ENCODE measurements around the gene ORAI2. TPM values are rescaled to one million over a fixed set of nuclear protein-coding genes. Genes with fewer than 3 reads are reported as not detected.
A peak's percentile ranks its signal among the peaks of the same experiment; 100 is the strongest.

ORAI2 gene
- total and polyA plus RNA-seq, 10 of the 15 experiments (the other 5 are each of a cell fraction or from before 2014, with no cell fraction given): 5.8 to 111 (median 46.9) TPM

DNA sequence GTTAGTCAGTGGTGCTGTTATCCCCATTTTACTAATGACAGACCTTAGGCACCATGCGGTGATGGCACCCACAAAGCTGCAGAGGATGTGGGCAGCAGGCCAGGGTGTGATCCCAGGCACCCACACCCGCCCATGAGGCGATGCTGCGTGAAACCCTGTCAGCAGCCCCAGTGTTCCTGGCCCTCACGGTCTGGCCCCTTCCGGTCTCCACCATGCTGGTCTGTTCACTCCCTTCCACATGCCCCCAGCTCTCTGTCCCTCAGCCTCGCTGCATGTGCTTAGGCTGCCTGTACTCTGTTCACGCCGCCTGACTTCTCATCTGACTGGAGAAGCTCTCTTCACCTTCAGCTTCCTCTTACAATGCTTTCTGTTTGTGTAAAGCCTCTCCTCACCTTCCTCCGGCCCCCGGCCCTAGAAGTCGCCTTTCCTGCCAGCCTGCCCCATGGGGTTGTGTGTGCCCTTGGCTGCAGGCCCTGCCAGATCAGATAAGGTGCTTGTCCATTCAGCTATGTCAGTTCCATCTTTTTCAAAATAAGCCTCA, 17.6 kb upstream of the ORAI2 start (continued):
- TF ChIP-seq, protein P1, sequence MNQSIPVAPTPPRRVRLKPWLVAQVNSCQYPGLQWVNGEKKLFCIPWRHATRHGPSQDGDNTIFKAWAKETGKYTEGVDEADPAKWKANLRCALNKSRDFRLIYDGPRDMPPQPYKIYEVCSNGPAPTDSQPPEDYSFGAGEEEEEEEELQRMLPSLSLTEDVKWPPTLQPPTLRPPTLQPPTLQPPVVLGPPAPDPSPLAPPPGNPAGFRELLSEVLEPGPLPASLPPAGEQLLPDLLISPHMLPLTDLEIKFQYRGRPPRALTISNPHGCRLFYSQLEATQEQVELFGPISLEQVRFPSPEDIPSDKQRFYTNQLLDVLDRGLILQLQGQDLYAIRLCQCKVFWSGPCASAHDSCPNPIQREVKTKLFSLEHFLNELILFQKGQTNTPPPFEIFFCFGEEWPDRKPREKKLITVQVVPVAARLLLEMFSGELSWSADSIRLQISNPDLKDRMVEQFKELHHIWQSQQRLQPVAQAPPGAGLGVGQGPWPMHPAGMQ (IDR thresholded peaks at IDR 0.05; ENCODE audit: borderline replicate concordance): peak; percentile 37; the same call in 1 of the 2 replicates
- TF ChIP-seq MLLT1 (IDR thresholded peaks at IDR 0.05) (0 out of 2 replicates have a peak, but pooled peaks have one; percentile 7), PAX5 (IDR thresholded peaks at IDR 0.05; ENCODE audit: borderline replicate concordance, low read depth, low read length) (peak; percentile 76; the same call in 1 of the 2 replicates), ATF7 (IDR thresholded peaks at IDR 0.05; ENCODE audit: low read depth) (no peak), RUNX3 (IDR thresholded peaks at IDR 0.05; ENCODE audit: low read length) (peak; percentile 61), SPI1 (IDR thresholded peaks at IDR 0.05; ENCODE audit: borderline replicate concordance, insufficient read depth, low read depth, low read length) (0 out of 2 replicates have a peak, but pooled peaks have one; percentile 4), MEF2B (IDR thresholded peaks at IDR 0.05; ENCODE audit: partially characterized antibody, poor library complexity, severe bottlenecking) (peak; percentile 20), POU2F2 (IDR thresholded peaks at IDR 0.05; ENCODE audit: borderline replicate concordance, low read depth, low read length) (0 out of 3 replicates have a peak, but pooled peaks have one; percentile 28), HDGF (IDR thresholded peaks at IDR 0.05) (peak; percentile 70; the same call in 1 of the 2 replicates), NBN (IDR thresholded peaks at IDR 0.05) (peak; percentile 34; the same call in 1 of the 2 replicates), GATAD2B (conservative IDR thresholded peaks at IDR 0.05; ENCODE audit: low read depth) (peak; percentile 70), HDAC2 (IDR thresholded peaks at IDR 0.05) (no peak), MTA2 (IDR thresholded peaks at IDR 0.05; ENCODE audit: low read depth) (peak; percentile 59; the same call in 1 of the 2 replicates), TBL1XR1 (IDR thresholded peaks at IDR 0.05; ENCODE audit: low read depth, low read length) (0 out of 2 replicates have a peak, but pooled peaks have one; percentile 27)
- TF ChIP-seq, protein P2, sequence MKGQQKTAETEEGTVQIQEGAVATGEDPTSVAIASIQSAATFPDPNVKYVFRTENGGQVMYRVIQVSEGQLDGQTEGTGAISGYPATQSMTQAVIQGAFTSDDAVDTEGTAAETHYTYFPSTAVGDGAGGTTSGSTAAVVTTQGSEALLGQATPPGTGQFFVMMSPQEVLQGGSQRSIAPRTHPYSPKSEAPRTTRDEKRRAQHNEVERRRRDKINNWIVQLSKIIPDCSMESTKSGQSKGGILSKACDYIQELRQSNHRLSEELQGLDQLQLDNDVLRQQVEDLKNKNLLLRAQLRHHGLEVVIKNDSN (IDR thresholded peaks at IDR 0.05; ENCODE audit: borderline replicate concordance, extremely low read length, insufficient read depth, low read depth, low read length): no peak

All from GM12878 (cell line).